K562 (cell line): ENCODE results near the gene PRR7. TPM values are rescaled to one million over a fixed set of nuclear protein-coding genes. Genes with fewer than 3 reads are reported as not detected.

Experiments
- polyA plus RNA-seq, 8 experiments: library from polyadenylated mRNA; depleted of rRNA in 4 of 8; stranded (reverse) in 5 of 8; unstranded in 3 of 8; fragments of >200 nt; fragmentation: Nextera tagmentation in 2 of 8; fragmentation: Illumina TruSeq in 1 of 8; extraction: Ambion mirVana in 2 of 8; extraction: Trizol in 1 of 8; gene quantifications; 2 replicates each; pipeline versions ENCODE4 v1.2.1 to v1.2.3, GENCODE V29; 2011 to 2014; ENCODE audit warnings: inconsistent platforms in 1 of 8, missing spikeins in 1 of 8
- total RNA-seq, 7 experiments: library from RNA; depleted of rRNA in 6 of 7; stranded (reverse); fragments of >200 nt in 6 of 7; fragmentation: Illumina TruSeq in 2 of 7; extraction: Trizol in 2 of 7; gene quantifications; 2 replicates each; pipeline versions ENCODE4 v1.2.1 to v1.2.3, GENCODE V29; 2011 to 2021; ENCODE audit warnings: low replicate concordance in 1 of 7
- TF ChIP-seq, protein P1 (sequence below), 2 experiments: fragments of 450-650 bp in 1 of 2; sonication (generic) in 1 of 2; formaldehyde crosslinking in 1 of 2; IDR thresholded peaks; 2 replicates each; pipeline versions ENCODE4 v1.7.1 to v1.9.0; 2016 to 2022; ENCODE audit warnings: inconsistent platforms in 1 of 2, mild to moderate bottlenecking in 1 of 2, missing genetic modification reagents in 1 of 2

PRR7 gene
- total and polyA plus RNA-seq, 9 of the 15 experiments (the other 6 are each of a cell fraction or from before 2014, with no cell fraction given): 0.80 to 11.3 (median 10.4) TPM; not detected in 4

DNA sequence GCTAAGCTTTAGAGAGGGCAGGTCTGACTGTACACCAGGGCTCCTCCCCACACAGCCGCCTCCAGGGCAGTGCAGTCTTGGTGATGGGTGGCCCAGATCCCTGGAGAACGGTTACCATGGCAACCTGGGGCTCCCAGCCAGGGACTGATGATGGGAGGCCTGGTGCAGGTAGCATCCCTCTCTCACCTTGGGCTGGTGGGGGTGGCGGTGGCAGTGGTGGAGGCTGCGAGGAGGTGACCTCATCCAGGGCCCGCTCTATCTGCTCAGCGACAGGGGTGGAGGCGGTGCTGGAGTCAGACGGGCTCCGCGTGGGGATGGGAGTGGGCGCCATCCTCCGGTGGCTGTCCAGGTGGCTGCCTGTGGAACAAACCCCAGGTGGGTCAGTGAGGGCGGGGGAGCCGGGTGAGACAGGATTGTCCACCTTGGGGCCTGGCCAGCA, 12.3 kb downstream of the PRR7 start (continued):
- TF ChIP-seq, protein P1, sequence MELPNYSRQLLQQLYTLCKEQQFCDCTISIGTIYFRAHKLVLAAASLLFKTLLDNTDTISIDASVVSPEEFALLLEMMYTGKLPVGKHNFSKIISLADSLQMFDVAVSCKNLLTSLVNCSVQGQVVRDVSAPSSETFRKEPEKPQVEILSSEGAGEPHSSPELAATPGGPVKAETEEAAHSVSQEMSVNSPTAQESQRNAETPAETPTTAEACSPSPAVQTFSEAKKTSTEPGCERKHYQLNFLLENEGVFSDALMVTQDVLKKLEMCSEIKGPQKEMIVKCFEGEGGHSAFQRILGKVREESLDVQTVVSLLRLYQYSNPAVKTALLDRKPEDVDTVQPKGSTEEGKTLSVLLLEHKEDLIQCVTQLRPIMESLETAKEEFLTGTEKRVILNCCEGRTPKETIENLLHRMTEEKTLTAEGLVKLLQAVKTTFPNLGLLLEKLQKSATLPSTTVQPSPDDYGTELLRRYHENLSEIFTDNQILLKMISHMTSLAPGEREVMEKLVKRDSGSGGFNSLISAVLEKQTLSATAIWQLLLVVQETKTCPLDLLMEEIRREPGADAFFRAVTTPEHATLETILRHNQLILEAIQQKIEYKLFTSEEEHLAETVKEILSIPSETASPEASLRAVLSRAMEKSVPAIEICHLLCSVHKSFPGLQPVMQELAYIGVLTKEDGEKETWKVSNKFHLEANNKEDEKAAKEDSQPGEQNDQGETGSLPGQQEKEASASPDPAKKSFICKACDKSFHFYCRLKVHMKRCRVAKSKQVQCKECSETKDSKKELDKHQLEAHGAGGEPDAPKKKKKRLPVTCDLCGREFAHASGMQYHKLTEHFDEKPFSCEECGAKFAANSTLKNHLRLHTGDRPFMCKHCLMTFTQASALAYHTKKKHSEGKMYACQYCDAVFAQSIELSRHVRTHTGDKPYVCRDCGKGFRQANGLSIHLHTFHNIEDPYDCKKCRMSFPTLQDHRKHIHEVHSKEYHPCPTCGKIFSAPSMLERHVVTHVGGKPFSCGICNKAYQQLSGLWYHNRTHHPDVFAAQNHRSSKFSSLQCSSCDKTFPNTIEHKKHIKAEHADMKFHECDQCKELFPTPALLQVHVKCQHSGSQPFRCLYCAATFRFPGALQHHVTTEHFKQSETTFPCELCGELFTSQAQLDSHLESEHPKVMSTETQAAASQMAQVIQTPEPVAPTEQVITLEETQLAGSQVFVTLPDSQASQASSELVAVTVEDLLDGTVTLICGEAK (IDR thresholded peaks at IDR 0.05): no peak
- TF ChIP-seq, protein P1 (CRISPR knock-in tag; IDR thresholded peaks at IDR 0.05): no peak
